Hematopoietic multipotent progenitor cell (in vitro differentiated cells): ENCODE measurements around the gene PDLIM5. TPM values are rescaled to one million over a fixed set of nuclear protein-coding genes. Genes with fewer than 3 reads are reported as not detected.
A peak's percentile ranks its signal among the peaks of the same experiment; 100 is the strongest.
"Not testable (repeated sequence)": the region's sequence is repeated elsewhere in the genome, so short reads cannot be mapped to it uniquely, and the experiment has no call there.

ENCODE experiments used
- DNase-seq, 3 donors: peaks; one replicate each; pipeline ENCODE4 v3.0.0-alpha.2; 2011 to 2015; ENCODE audit warnings: low read depth in 2 of 3, low spot score in 2 of 3
- total RNA-seq: library from RNA; depleted of rRNA; stranded (reverse); fragments of >200 nt; gene quantifications from one replicate; pipeline ENCODE4 v1.2.3, GENCODE V29; 2012

PDLIM5 gene, protein sequence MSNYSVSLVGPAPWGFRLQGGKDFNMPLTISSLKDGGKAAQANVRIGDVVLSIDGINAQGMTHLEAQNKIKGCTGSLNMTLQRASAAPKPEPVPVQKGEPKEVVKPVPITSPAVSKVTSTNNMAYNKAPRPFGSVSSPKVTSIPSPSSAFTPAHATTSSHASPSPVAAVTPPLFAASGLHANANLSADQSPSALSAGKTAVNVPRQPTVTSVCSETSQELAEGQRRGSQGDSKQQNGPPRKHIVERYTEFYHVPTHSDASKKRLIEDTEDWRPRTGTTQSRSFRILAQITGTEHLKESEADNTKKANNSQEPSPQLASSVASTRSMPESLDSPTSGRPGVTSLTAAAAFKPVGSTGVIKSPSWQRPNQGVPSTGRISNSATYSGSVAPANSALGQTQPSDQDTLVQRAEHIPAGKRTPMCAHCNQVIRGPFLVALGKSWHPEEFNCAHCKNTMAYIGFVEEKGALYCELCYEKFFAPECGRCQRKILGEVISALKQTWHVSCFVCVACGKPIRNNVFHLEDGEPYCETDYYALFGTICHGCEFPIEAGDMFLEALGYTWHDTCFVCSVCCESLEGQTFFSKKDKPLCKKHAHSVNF
- 43.6 TPM for total RNA-seq

DNA sequence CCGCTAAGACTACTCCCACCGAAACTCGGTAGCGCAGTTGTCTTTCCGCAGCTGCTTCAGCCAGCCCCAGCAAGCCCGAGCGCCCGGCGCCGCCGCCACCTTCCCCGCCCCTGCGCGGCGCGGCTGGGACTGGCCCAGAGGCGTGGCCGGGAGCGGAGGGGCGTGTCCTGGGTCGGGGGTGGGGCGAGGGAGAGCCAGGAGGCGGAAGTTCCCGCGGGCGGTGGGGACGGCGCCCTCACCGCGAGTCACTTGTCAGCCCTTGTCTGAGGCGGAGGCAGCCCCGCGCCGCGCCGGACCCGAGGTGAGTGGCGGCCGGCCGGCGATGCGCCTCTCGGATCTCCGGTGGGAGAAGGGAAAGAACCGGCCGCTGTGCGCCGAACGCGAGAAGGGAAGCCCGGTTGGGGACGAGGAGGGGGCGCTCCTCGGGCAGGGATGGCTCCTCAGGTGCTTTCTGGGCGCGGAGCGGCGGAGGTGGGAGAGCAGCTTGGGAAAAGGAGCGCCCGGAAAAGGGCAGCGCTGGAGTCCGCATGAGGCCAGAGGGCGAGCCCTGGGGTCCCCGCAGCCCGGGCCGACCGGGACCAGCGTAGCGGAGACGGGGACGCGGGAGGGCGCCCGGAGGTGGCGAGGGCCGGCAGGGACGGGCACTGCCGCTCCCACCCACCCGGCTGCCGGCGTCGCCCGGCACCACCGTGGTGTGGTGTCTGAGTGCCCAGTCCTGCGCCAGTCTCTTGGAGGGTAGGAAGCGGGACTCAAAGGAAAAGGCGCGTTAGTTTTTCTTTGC, at the start of gene PDLIM5:
Gene PDLIM5, plus strand, starts transcription at position 248 of the 781 bp plus-strand sequence. CDS start 3,347 bp downstream, outside the sequence.
- peak; percentile 89 to 94 (median 92) for DNase-seq

DNA sequence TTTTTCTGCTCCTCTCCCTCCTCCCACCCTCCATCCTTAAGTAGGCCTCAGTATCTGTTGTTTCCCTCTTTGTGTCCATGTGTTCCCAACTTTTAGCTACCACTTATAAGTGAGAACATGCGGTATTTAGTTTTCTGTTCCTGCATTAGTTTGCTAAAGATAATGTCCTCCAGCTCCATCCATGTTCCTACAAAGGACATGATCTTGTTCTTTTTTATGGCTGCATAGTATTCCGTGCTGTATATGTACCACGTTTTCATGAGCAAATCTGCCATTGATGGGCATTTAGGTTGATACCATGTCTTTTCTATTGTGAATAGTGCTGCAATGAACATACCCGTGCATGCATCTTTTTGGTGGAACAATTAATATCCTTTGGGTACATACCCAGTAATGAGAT, 49.3 kb upstream of the PDLIM5 start:
- DNase-seq: not testable (repeated sequence)

DNA sequence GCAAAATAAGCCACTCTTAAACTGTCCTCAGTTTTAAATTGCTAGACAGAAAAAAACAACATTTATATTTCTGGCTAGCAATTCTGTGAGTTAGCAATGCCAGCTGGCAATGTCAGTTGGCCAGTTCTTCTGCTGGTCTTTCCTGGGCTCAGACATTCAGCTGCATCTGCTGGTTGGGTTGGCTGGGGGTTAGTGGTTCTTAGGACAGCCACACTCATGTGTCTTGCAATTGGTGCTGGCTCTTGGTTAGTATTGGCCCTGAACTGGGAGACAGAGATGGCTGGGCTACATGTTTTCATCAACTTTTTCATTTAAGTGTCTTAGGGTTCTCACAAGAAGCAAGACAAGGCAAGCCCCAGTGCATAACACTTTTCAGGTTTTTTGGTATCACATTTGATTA, 48.0 kb upstream of the PDLIM5 start:
- DNase-seq: no peak

DNA sequence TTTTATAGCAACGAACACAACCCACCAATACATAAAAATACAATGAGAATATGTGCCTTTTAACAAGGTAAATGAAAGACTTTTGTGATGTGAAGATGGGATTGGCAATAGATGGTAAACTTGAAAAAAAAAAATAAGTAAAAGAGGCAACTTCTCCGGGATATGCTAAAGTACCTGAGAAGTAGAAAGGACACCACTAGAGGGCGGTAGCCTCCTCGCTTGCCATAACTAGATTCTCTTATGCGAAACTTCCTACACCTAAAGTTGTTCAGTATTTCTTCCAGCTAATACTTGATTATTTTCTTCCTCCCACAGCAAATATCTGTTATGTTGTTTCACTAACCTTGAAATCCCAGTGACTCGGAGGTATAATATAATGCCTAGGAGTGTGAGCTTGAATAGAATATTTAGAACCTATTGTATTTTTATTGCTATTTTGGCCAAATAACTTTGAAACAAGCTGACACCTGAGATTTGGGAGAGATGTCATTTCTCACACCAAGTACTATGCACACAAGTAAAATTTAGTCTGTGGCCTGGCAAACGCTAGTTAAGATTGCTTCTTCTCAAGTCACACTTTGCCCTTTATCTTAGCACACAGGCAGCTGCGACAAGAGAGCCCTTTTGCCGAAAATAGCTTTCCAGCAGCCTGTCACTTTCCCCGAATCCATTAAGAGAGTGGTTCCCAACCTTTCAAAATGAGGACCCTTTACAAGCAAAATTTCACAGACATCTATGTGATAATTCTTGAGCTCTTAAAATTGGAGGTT, 44.9 kb upstream of the PDLIM5 start:
- DNase-seq: peak; percentile 21 to 87 (median 77)

DNA sequence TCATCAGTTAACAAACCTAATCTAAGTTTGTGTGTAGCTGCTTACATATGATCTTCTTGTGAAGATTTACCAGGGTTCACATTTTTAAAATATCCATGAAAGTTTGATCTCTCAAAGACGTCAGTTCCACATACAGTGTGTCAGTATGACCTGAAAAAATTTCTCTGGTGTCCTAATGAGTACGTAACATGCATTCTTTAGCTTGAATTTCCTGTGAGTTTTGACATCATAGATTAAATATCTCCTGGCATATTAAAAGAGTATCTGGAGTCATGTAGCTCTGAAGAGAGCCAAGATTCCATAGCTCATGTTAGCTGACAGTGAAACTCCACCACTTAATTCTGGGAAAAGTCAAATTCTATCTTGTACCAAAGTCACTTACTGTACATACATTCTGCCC, 43.9 kb upstream of the PDLIM5 start:
- DNase-seq: no peak

DNA sequence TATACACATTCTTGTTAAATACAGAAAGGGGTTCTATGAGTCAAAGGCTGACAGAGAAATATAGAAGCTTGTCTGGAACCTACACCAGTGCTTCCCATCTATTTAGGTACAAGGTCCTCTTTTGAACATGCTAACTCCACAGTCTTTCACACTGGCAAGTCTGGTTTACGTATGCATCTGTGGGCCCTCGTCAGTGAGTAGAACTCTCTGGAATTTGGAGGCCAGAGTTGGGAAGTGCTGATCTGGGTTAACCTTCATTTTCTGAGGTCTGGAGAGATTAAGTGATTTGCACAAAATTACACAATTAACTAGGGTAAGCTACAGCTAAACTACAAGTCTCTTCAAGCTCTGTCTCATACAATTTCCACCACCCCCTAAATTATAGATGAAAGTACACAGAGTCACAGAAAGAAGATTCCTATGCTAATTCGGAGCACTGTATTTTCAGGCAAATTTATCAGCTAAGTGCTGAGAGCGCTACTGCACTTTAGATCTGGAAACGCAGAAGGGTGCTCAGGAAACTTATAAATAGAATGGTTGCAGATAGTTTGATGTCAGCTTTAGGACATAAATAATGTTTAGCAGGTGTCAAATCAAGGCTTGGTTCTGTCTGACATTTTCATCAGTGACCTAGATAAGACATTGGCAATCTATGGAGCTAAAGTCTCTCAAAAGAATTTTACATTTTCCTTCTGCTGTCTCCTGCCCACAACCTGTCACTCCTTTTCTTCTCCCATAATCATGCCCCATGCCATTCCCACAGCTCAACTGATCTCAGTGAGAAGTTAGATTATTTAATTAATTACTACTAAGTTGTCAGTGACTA, 43.0 kb upstream of the PDLIM5 start:
- no peak for DNase-seq

DNA sequence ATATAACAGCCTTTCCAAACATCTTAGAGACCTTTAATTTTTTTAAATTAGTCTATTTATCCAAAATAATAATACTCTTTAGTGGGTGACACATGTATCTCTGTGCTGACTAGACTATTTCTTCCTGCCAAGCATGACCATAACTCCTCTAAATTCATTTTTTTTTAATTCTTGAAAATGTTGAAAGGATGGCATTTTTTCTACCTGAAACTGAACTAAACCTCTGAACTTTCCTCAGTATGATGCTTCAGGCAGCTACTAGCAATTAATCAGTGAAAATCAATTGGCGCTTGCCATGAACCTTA, 42.4 kb upstream of the PDLIM5 start:
- no peak for DNase-seq

DNA sequence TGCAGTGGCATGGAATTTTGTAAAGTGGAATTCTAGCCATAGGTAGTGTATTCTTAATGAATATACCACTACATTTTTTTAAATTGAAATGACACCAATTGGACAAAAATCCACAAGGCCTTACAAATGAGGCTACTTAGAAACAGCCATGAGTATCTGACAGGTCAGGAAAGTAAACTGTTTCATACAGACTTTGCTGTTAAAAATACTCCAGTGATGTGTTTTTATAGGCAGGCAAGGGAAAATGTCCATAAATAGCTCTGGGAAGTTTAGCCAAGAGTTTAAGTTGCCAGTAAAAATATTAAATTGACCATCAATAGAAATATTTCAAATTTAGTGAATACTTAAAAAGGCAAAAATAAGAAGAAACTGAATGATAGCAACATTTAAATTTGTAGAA, 41.8 kb upstream of the PDLIM5 start:
- DNase-seq: no peak

DNA sequence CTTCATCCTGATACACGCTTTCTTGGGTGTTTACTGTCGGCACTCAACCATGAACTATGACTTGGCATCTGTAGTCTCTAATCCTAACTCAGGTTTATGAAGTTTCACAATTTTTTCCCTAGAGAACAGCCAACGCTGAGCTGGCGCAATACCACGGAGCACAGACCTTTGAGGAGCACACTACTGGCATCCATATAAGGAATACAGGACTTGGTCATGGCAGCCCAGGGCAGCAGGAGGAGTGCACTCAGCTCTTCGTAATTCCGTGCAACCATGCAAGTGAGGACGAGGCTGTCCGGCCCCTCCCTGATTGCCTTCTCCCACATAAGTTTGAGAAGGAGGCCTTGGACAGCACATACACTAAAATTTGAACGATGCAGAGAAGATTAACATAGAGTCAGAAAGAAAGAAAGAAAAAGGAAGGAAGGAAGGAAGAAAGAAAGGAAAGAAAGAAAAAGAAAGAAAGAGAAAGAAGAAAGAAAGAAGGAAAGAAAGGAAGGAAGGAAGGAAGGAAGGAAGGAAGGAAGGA, 41.0 kb upstream of the PDLIM5 start:
- no peak for DNase-seq

DNA sequence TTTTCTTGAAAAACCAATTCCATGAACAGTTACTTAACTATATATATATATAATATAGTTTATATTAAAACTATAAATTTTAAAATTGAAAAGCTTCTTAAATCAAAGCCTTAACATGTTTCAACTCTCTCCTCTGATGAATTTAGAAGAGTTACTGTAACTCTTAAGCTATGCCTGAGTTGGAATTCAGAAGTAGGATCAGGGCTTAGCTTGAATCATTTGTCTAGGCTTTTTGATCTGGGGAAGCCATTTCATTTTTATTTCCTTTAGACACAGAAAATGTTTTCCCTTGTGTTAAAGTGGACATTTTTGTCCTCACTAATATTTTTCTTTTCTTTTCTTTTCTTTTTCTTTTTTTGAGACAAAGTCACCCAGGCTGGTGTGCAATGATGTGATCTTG, 40.4 kb upstream of the PDLIM5 start:
- DNase-seq: no peak

DNA sequence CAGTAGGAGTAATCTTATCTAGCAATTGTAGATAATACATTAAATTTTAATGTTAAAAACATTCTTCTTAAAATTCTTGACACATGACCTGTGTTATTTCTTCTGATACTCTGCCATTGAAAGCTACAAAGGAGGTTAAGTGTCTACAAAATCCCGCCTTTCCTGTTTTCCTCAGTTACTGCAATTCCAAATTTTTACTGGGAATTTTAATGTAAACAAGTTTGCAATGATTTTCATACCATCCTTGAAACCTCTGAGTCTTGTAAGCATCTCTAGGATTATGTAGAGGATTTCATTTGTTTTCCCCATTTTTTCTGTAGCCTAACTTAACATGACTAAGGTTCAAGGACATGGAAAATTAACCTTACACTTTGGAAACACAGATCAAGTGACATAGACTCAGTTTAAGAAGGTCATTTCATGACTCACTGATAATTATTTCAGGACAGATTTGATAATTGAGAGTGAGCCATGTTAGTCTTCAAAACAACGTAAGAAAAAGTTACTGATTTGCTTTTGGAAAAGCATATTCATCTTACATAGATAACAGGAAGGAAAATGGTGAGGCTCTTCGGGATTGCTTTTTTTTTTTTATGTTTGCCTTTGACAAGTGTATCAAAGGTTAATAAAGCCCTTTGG, 39.6 kb upstream of the PDLIM5 start:
- no peak for DNase-seq

DNA sequence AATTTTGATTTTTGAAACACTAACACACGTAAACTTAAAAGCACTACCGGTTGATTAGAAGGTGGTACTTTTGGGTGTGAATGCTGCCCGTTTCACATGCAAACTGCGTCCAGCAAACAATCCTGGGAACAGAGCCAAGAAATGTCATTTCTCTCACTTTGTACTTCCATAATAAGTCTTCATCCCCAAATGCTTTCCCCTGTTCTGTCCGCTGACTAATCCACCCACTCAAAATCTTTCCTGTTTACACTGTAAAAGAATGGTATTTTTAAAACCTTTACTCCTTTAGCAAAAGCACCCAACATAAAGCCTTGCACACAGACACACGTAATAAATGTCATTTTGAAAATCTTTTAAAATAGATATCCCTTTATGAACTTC, 39.1 kb upstream of the PDLIM5 start:
- no peak for DNase-seq

DNA sequence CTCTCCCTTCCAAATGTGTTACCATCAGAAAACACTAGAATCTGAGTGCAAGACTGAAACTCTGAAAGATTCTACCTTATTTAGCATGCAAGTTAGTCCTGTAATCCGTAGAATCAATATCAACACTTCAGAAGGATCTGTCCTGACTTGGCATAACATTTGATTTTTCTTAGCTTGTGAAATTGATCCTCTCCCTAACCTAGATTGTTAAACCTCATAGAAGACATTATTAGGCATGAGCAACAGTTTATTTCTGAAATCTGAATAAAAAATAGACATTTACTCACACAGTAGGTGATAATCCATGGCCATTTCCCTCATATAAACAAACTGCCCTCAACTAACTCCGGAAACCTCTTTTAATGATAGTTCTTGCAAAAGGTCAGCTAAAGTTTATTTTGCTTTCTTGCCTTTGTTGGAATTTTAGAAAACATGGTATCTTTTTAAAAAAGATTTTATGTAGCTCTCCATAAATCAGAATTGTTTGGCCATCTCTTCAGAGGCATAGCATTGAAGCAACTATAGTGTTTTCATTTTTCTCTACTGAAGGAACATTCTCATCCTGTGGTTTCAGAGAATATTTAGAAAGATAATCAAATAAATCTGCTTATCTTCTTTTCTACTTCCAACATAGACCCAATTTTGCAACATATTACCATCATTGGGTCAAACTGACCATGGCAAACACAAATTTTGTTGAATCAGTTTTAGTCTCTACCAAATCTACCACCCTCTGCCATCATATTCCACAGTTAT, 38.5 kb upstream of the PDLIM5 start:
- DNase-seq: no peak

DNA sequence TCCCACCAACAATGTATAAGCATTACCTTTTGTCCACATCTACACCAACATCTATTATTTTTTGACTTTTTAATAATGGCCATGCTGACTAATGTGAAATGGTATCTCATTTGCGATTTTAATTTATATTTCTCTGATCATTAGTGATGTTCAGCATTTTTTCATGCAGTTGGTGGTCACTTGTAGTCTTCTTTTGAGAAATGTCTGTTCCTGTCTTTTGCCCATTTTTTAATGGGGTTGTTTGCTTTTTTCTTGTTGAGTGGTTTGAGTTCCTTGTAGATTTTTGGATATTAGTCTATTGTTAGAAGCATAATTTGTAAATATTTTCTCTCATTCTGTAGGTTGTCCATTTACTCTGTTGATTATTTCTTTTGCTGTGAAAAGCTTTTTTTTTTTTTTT, 36.8 kb upstream of the PDLIM5 start:
- no peak for DNase-seq

DNA sequence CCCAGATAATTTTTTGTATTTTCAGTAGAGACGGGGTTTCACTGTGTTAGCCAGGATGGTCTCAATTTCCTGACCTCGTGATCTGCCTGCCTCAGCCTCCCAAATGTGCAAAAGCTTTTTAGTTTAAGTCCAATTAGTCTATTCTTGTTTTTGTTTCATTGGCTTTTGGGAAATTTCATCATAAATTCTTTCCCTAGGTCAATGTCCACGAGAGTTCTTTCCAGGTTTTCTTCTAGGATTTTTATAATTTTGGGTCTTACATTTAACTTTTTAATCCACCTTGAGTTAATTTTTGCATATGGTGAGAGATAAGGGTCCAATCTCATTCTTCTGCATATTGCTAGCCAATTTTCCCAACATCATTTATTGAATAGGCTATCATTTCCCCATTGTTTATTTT, 36.3 kb upstream of the PDLIM5 start:
- no peak for DNase-seq

DNA sequence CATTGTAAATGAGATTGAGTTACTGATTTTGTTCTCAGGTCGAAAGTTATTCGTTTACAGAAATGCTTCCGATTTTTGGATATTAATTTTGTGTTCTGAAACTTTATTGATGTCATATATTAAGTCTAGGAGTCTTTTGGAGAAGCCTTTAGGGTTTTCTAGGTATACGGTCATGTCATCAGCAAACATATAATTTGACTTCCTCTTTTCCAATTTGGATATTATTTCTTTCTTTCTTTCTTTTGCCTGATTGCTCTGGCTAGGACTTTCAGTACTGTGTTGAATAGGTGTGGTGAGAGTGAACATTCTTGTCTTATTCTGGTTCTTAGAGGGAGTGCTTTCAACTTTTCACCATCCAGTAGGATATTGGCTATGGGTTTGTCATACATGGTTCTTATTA, 35.4 kb upstream of the PDLIM5 start:
- no peak for DNase-seq

DNA sequence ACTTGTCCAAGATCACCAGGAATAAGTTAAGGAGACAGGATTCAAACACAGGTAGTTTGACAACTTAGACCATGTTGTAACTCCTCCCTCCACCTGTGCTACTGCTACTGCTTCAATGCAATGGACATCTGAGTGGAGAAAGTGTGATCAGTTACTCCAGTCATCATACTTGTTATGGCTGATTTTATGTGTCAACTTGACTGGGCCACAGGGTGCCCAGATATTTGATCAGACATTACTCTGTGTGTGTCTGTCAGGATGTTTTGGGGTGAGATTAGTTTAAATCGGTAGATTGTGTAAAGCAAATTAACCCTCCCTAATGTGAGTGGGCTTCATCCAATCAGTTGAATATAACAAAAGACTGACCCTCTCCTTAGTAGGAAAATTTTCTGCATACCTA, 34.8 kb upstream of the PDLIM5 start:
- no peak for DNase-seq

DNA sequence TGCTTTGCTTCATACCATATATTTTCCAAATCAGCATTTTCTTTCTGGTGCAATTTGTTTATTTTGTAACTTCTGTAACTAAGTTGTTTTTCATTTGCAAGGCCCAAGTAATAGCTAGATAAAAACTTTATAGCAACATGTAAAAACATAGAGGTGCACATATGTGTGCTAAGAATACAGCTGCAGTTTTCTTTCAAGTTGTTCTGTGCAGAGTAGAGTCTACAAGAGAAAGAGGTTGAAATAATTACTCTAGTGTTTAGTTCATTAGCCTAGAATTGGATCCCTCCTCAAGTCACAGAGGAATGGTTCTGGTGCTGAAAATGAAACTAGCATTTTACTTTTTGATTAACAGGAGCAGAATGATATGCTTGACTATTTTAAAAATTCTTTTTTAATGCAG, 32.2 kb upstream of the PDLIM5 start:
- DNase-seq: no peak

DNA sequence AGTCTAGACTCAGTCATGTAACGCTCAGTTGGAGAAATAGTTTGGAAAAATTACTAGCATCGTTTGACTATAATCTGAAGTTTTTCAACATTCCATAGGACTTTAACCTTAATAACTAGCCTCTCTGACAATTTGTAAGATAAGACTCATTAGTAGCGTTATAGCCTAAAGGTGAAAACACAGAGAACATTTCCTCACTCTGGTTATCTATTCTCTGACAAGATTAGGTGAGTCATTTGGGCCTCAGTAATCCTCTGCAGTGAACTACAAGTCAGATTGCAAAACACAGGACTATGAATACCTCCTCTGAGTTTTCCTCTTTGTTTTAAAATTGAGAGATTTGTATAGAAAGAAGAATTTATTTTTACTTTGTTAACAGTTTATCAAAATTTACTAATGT, 31.8 kb upstream of the PDLIM5 start:
- DNase-seq: no peak
